Activated CD4-positive, CD25-positive, alpha-beta regulatory T cell treated with anti-CD3 and anti-CD28 coated beads, Interleukin-2, amount 50 U/mL, for 72 hours (primary cell): Measurements from ENCODE around the gene RAB43.
"Not testable (repeated sequence)": the region's sequence is repeated elsewhere in the genome, so short reads cannot be mapped to it uniquely, and the experiment has no call there.

Experiments used
- DNase-seq: peaks from one replicate; pipeline ENCODE4 v3.0.0; 2021

RAB43 gene

GRCh38 chr3:129121792-129122411 lies at the start of gene RAB43:
RAB43 (minus strand) TSS chr3:129121804; CDS start chr3:129121489, 315 bp downstream.
- peak; percentile 84 for DNase-seq

GRCh38 chr3:129166579-129167332 lies 45.2 kb upstream of the RAB43 start:
- DNase-seq: no peak

GRCh38 chr3:129165594-129165993 lies 44.0 kb upstream of the RAB43 start:
- DNase-seq: not testable (repeated sequence)

- no peak for DNase-seq
Observed at GRCh38 chr3:129164500-129164899, 42.9 kb upstream of the RAB43 start.

GRCh38 chr3:129162729-129163579 lies 41.4 kb upstream of the RAB43 start:
- DNase-seq: no peak

GRCh38 chr3:129161860-129162271 lies 40.3 kb upstream of the RAB43 start:
- DNase-seq: peak; percentile 39

- DNase-seq: peak; percentile 84
Observed at GRCh38 chr3:129160891-129161859, 39.6 kb upstream of the RAB43 start, which contains the start of gene ISY1. ISY1 (minus strand) TSS chr3:129161063; CDS start chr3:129160975, 88 bp downstream.

- no peak for DNase-seq
Observed at GRCh38 chr3:129144786-129145185, 23.2 kb upstream of the RAB43 start.

GRCh38 chr3:129141011-129141410 lies 19.4 kb upstream of the RAB43 start:
- not testable (repeated sequence) for DNase-seq

- DNase-seq: no peak
Observed at GRCh38 chr3:129139911-129140310, 18.3 kb upstream of the RAB43 start.

- DNase-seq: not testable (repeated sequence)
Observed at GRCh38 chr3:129136275-129136674, 14.7 kb upstream of the RAB43 start.

- no peak for DNase-seq
Observed at GRCh38 chr3:129132097-129132866, 10.7 kb upstream of the RAB43 start.

GRCh38 chr3:129131465-129132088 lies 10.0 kb upstream of the RAB43 start:
- DNase-seq: no peak

- no peak for DNase-seq
Observed at GRCh38 chr3:129130291-129130813, 8.7 kb upstream of the RAB43 start.

- DNase-seq: no peak
Observed at GRCh38 chr3:129128357-129129155, 7.0 kb upstream of the RAB43 start.

- no peak for DNase-seq
Observed at GRCh38 chr3:129126726-129127280, 5.2 kb upstream of the RAB43 start.

- DNase-seq: no peak
Observed at GRCh38 chr3:129123314-129124060, 1.9 kb upstream of the RAB43 start.

GRCh38 chr3:129122412-129123011 lies 908 bp upstream of the RAB43 start:
- no peak for DNase-seq
